ENCODE measurements around the gene RIMBP2.

RIMBP2 gene

GRCh38 chr12:130685850-130686249 is 30.2 kb downstream of the RIMBP2 start:
- FAIRE-seq, result no peak
- DNase-seq (ENCODE audit: extremely low spot score, insufficient read length, low read depth), result no peak

DNA sequence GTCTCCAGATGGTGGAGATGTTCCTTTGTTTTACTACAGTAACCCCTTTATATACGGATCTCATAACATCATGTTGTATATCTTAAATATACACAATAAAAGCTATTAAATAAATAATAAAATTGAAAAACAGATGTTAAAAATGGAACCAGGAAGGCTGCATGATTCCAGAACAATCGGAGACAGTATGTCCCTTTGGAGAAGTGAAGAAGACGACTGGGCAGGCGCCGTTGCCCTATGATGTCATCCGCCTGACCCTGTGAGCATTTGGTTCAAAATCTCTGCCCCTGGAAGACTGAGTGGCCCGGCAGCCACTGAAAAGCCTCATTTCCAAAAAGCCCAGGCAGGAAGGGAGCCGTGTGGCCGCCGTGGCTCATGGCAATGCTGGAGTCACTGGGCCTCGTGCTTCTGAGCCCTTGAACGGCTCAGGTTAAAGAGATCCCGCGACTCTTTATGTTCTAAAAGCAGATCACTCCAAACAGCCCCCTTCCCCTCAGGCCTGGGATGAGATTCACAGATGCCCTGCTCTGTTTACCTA is 30.8 kb downstream of the RIMBP2 start:
- FAIRE-seq, result no peak

GRCh38 chr12:130683811-130684210 is 32.3 kb downstream of the RIMBP2 start:
- FAIRE-seq, result no peak
- no peak for DNase-seq (ENCODE audit: extremely low spot score, insufficient read length, low read depth)

More for the DNA sequence above, 30.8 kb downstream of the RIMBP2 start:
- DNase-seq (ENCODE audit: extremely low spot score, insufficient read length, low read depth), result no peak

- FAIRE-seq (no peak), DNase-seq (ENCODE audit: extremely low spot score, insufficient read length, low read depth) (no peak)
These were observed 33.0 kb downstream of the RIMBP2 start for GRCh38 chr12:130683080-130683479.

- DNase-seq (ENCODE audit: extremely low spot score, insufficient read length, low read depth) (no peak), FAIRE-seq (no peak)
These were observed 35.6 kb downstream of the RIMBP2 start for GRCh38 chr12:130680451-130680990.

DNA sequence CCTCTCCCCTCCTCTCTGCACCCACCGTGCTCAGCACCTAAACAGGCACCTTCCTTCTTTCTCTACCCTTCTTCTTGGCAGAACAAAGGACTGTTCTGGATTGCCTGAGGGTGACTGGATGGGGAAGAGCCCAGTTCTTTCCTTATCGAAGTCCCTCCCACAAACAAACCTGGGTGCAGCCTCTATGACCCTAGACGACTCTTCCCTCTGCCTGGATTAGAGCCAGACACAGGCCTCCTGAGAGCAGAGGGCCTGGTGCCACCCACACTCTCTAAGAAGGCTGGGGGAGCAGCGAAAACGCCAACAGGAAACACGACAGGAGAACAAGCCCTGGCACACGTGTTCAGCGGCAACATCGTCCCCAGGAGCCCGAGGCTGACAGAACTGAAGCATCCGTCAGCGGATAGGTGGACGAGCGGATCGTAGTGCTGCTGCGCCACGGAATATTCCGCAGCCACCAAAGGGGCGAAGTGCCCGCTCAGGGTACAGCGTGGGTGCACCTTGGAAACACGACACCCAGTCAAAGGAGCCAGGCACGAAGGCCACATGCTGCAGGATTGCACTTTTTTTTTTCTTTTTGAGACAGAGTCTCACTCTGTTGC is 38.0 kb downstream of the RIMBP2 start:
- no peak for DNase-seq (ENCODE audit: extremely low spot score, insufficient read length, low read depth)
- FAIRE-seq, result no peak

DNA sequence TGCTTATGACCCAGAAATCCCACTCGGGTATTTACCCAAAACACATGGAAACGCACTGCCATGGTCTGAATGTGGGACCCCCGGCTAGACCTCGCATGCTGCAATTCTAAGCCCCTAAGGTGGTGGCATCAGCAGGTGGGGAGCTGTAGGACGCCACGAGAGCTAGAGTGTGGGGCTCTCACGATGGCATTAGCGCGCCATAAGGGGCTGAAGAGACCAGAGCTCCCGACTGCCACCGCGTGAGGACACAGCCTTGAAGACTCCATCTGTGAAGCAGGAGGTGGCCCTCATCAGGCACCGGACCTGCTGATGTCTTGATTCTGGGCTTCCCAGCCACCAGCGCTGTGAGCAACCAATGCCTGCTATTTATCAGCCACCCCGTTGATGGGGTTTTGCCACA is 40.3 kb downstream of the RIMBP2 start:
- DNase-seq (ENCODE audit: extremely low spot score, insufficient read length, low read depth) (no peak), FAIRE-seq (no peak)

GRCh38 chr12:130675121-130675520 is 41.0 kb downstream of the RIMBP2 start:
- FAIRE-seq, result no peak

DNA sequence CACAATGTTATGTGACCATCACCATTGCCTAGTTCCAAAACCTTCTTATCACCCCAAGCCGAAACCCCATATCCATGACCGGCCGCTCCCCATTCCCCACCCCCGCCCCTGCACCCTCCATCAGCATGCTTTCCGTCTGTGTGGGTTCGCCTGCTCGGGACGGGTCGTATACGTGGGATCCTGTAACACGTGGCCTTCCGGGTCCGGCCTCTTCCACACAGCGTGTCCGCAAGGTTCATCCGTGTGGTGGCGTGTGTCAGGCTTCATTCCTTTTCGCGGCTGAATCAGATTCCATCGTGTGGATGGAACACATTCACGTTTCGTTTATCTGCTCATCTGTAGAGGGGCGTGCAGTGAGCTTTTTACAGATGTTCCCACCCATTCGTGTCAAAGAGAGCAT is 41.4 kb downstream of the RIMBP2 start:
- no peak for DNase-seq (ENCODE audit: extremely low spot score, insufficient read length, low read depth)
- no peak for FAIRE-seq

More at GRCh38 chr12:130675121-130675520, 41.0 kb downstream of the RIMBP2 start:
- DNase-seq (ENCODE audit: extremely low spot score, insufficient read length, low read depth), result no peak

DNA sequence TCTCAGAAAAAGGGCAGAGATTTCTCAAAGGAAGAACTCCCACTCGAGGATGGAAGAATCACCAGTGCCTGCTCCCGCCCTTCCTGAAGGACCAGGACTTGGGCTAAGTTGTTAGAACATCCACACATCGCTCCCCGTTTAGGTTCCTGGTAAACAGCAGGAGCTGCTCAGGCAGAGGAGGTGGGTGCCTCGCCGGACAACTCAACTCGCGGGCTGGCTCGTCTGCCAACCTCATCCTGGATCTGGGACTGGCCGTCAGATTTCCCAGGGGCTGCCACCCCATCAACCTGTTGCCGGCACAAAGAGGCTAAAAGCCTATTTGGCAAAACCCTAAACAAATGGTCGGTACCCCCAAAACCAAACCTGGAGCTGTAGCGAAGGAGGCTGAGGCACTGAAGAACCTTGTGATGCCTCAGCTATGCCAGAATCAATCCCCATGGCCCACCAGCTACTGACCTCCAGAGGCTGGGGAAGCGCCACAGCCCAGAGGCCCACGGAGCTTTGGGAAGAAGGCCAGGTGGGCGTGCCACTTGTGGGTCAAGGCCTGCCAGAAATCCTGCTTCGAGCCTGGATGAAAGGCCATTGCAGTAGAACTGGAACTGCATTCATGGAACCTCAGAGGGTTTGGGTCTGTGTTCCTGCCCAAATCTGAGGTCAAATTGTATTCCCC is 42.9 kb downstream of the RIMBP2 start:
- DNase-seq (ENCODE audit: extremely low spot score, insufficient read length, low read depth) (no peak), FAIRE-seq (no peak)

- DNase-seq (ENCODE audit: extremely low spot score, insufficient read length, low read depth), result no peak
- no peak for FAIRE-seq
These were observed 43.8 kb downstream of the RIMBP2 start for GRCh38 chr12:130672089-130672820.

- FAIRE-seq, result no peak
These were observed 44.5 kb downstream of the RIMBP2 start for GRCh38 chr12:130671556-130671955.

DNA sequence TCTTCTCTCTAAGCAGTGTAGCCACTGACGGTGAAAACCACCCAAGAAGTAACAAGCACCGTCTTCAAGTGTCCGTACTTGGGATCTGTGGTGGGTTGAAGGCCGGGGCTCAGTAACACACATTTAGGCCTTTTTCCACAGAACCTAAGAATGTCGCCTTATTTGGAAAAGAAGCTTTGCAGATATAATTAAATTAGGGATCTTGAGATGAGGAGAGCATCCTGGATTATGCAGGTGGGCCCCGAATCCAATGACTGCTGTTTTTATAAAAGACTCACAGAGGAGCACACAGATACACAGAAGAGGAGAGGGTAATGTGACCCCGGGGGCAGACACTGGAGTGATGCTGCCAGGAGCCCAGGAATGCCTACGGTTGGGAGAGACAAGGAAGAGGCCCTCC is 46.3 kb downstream of the RIMBP2 start:
- FAIRE-seq (no peak), DNase-seq (ENCODE audit: extremely low spot score, insufficient read length, low read depth) (no peak)

More at GRCh38 chr12:130671556-130671955, 44.5 kb downstream of the RIMBP2 start:
- DNase-seq (ENCODE audit: extremely low spot score, insufficient read length, low read depth), result no peak

DNA sequence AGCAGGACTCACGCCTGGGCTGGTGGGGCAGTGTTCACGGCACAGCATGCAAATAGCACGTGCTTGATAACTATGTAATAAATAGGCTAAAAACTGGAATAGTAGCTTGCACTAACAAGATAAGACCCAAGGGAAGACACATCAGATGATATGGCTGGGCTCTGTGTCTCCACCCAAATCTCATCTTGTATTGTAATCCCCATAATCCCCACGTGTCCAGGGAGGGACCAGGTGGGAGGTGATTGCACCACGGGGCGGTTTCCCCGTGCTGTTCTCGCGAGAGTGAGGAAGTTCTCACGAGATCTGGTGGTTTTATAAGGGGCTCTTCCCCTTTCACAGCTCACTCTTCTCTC is 46.9 kb downstream of the RIMBP2 start:
- no peak for DNase-seq (ENCODE audit: extremely low spot score, insufficient read length, low read depth)
- FAIRE-seq, result no peak

DNA sequence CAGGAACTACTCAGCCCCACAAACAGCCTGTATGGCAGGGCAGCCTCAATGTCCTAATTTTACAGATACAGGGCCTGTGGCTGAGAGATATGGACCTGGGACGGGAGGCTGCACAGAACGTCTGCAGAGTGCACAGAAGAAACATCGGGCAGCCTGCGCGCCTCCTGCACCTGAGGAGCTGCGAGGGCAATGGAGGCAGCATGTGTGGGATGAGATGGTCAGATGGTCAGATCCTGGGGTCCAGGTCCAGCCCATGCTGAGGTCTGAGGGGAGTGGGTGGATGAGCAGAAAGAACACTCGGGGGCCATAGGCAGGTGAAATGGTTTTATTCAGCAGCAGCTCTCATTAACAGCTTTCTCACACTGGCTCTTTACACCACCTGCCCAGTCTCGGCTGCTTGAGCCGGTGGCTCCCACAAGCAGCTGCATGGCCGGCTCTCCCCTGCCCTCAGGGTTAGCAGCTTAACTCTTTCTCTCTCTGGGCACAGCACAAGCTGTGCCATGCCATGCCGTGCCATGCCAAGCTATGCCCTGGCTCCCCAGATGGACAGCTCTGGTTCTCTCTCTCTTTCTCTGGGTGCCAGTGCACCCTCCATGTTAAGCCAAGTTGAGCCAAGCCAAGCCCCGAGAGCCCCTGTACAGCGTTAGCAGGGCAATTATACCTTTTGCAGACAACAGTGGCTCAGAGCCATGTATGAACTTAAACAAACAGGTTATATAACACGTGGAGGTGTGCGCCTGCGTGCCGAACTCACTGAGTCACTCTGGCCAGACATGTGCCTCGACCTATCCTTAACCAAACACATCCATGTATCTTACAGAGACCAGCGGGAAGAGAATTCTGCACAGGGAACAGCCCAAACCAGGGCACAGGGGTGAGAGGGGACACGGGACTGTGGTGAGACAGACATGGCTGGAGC is 47.6 kb downstream of the RIMBP2 start:
- FAIRE-seq, result no peak

DNA sequence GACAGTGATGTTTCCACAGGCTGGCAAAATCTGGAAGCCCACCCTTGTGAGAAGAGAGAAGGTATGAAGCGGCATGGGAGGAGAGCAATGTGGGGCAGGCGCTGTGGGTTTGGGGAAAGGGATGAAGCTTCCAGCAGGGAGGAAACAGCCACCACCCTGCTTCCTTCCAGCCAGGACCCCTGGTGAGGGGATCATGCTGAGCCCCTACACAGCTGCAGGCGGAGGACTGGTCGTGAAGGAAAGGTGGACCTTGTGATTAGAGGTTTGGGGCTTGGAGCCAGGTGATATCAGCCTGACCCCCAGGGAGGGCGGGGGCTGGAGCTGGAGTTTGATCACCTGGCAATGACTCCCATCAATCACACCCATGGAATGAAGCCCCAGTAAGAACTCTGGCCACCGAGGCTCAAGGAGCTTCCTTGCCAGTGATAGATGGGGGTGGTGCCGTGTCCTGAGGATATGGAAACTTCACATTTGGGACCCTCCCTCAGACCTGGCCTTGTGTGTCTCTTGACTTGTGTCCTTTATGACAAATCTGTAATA is 48.6 kb downstream of the RIMBP2 start:
- FAIRE-seq (no peak), DNase-seq (ENCODE audit: extremely low spot score, insufficient read length, low read depth) (no peak)

More for the DNA sequence above, 47.6 kb downstream of the RIMBP2 start:
- no peak for DNase-seq (ENCODE audit: extremely low spot score, insufficient read length, low read depth)

DNA sequence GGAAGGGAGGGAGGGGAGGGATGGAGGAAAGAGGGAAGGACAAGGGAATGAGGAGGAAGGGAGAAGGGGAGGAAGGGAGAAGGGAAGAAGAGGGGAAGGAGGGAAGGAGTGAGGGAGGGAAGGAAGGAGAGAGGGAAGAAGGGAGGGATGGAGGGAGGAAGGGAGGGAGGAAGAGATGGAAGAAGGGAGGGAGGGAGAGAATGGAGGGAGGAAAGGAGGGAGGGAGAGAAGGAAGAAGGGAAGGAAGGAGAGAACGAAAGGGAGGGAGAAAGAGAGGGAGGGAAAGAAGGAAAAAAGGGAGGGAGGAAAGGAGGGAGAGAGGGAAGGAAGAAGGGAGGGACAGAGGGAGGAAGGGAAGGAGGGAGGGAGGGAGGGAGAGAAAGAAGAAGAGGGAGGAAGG is 49.5 kb downstream of the RIMBP2 start:
- DNase-seq (ENCODE audit: extremely low spot score, insufficient read length, low read depth) (no peak), FAIRE-seq (no peak)

DNA sequence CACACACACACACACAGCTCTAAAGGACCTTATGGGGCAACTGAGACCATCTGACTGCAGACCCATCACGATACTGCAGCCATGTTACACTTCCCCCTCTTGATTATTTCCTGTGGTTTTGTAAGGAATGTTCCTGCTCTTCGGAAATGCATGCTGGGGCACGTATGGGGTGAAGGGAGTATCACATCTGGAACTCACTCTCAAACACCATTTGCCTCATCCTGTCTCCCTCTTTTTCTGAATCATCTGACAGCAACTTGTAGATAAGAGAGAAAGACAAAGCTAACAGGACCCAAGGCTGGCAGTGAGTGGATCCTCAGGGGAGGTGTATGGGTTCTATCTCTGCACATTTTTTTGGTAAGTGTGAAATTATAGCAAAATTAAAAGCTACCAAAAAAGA is 50.3 kb downstream of the RIMBP2 start:
- no peak for FAIRE-seq
- DNase-seq (ENCODE audit: extremely low spot score, insufficient read length, low read depth), result no peak

GRCh38 chr12:130664772-130665171 is 51.3 kb downstream of the RIMBP2 start:
- FAIRE-seq, result no peak

More at GRCh38 chr12:130664772-130665171, 51.3 kb downstream of the RIMBP2 start:
- DNase-seq (ENCODE audit: extremely low spot score, insufficient read length, low read depth), result no peak

Data from GM18507 (cell line).